Epithelial cell of prostate (primary cell): ENCODE measurements around the gene SHQ1.
A peak's percentile ranks its signal among the peaks of the same experiment; 100 is the strongest.
"Not testable (repeated sequence)": the region's sequence is repeated elsewhere in the genome, so short reads cannot be mapped to it uniquely, and the experiment has no call there.

Source experiments
- DNase-seq: peaks from one replicate; pipeline ENCODE4 v3.0.0-alpha.2; 2011; ENCODE audit warnings: low read depth, low spot score
- H3K27ac ChIP-seq: fragments of 450-650 bp; 2 replicates; pipeline ENCODE4 v1.5.1; 2017; ENCODE audit warnings: mild to moderate bottlenecking

The SHQ1 gene

GRCh38 chr3:72725229-72725628 is 123.0 kb downstream of the SHQ1 start:
- DNase-seq = no peak
- no peak overlapping the region for H3K27ac ChIP-seq

GRCh38 chr3:72724070-72724469 is 124.2 kb downstream of the SHQ1 start:
- peak; percentile 92 for DNase-seq
- peak overlapping the region; percentile 65 for H3K27ac ChIP-seq

- H3K27ac ChIP-seq = peak overlapping the region; percentile 65
- DNase-seq = peak; percentile 52
Observed at GRCh38 chr3:72722930-72723726, 125.1 kb downstream of the SHQ1 start.

- no peak for DNase-seq
- H3K27ac ChIP-seq = no peak overlapping the region
Observed at GRCh38 chr3:72721683-72722381, 126.4 kb downstream of the SHQ1 start.

GRCh38 chr3:72720566-72720965 is 127.7 kb downstream of the SHQ1 start:
- H3K27ac ChIP-seq = no peak overlapping the region
- DNase-seq = no peak

- DNase-seq = no peak
- H3K27ac ChIP-seq = no peak overlapping the region
Observed at GRCh38 chr3:72719137-72719536, 129.1 kb downstream of the SHQ1 start.

- DNase-seq, H3K27ac ChIP-seq: not testable (repeated sequence)
Observed at GRCh38 chr3:72714135-72714534, 134.1 kb downstream of the SHQ1 start.

GRCh38 chr3:72710471-72710870 is 137.8 kb downstream of the SHQ1 start:
- H3K27ac ChIP-seq, DNase-seq: not testable (repeated sequence)

- DNase-seq = no peak
- H3K27ac ChIP-seq = no peak overlapping the region
Observed at GRCh38 chr3:72708441-72708840, 139.8 kb downstream of the SHQ1 start.

- no peak overlapping the region for H3K27ac ChIP-seq
- no peak for DNase-seq
Observed at GRCh38 chr3:72702997-72703396, 145.2 kb downstream of the SHQ1 start.

GRCh38 chr3:72702390-72702789 is 145.9 kb downstream of the SHQ1 start:
- no peak for DNase-seq
- H3K27ac ChIP-seq = no peak overlapping the region

GRCh38 chr3:72700106-72700505 is 148.1 kb downstream of the SHQ1 start:
- no peak for DNase-seq
- no peak overlapping the region for H3K27ac ChIP-seq

- no peak for DNase-seq
- no peak overlapping the region for H3K27ac ChIP-seq
Observed at GRCh38 chr3:72699631-72700030, 148.6 kb downstream of the SHQ1 start.
